Stomach (tissue), 9 donors: ENCODE measurements around the gene SRSF6. TPM values are rescaled to one million over a fixed set of nuclear protein-coding genes. Genes with fewer than 3 reads are reported as not detected.
"Not testable (repeated sequence)": the region's sequence is repeated elsewhere in the genome, so short reads cannot be mapped to it uniquely, and the experiment has no call there.

ENCODE experiments used
- DNase-seq, 2 donors: peaks; one replicate each; pipeline versions ENCODE4 v3.0.0 to v3.0.0-alpha.2; 2013 to 2019
- H3K27ac ChIP-seq, 5 donors: fragments of 200-600 bp in 4 of 5; sonication (generic) in 4 of 5; one replicate each; pipeline ENCODE4 v1.5.1; 2013 to 2019; ENCODE audit warnings: mild to moderate bottlenecking in 1 of 5, moderate library complexity in 1 of 5
- H3K27me3 ChIP-seq, 3 donors: fragments of 200-600 bp; sonication (generic); one replicate each; pipeline ENCODE4 v1.5.1; 2017 to 2019; ENCODE audit warnings: mixed run types in 1 of 3
- H3K36me3 ChIP-seq, 4 donors: fragments of 200-600 bp; sonication (generic); 1 replicate in 3 of 4; 2 replicates in 1 of 4; pipeline ENCODE4 v1.5.1; 2016 to 2019
- H3K4me1 ChIP-seq, 4 donors: fragments of 200-600 bp; sonication (generic); one replicate each; pipeline ENCODE4 v1.5.1; 2016 to 2019
- H3K4me3 ChIP-seq, 4 donors: fragments of 200-600 bp; sonication (generic) in 3 of 4; one replicate each; pipeline ENCODE4 v1.5.1; 2016 to 2019; ENCODE audit warnings: mild to moderate bottlenecking in 1 of 4
- H3K9me3 ChIP-seq, 4 donors: fragments of 200-600 bp; sonication (generic); one replicate each; pipeline ENCODE4 v1.5.1; 2016 to 2019
- CTCF ChIP-seq, 7 experiments: fragments of 450-650 bp in 4 of 7; fragments of 200-600 bp in 3 of 7; sonication (generic) in 3 of 7; IDR thresholded peaks; one replicate each; pipeline ENCODE4 v1.5.1; 2016 to 2019; ENCODE audit warnings: antibody characterized with exemption in 7 of 7, control low read depth in 2 of 7, mild to moderate bottlenecking in 1 of 7
- EP300 ChIP-seq: sonication (generic); formaldehyde crosslinking; IDR thresholded peaks from one replicate; pipeline ENCODE4 v1.6.1; 2017; ENCODE audit warnings: antibody characterized with exemption
- POLR2A ChIP-seq, 4 donors: fragments of 450-650 bp; IDR thresholded peaks; one replicate each; pipeline ENCODE4 v1.6.1; 2016; ENCODE audit warnings: antibody characterized with exemption in 4 of 4, control low read depth in 2 of 4, mild to moderate bottlenecking in 1 of 4, moderate library complexity in 1 of 4
- POLR2AphosphoS5 ChIP-seq, 3 donors: sonication (generic); formaldehyde crosslinking; IDR thresholded peaks; one replicate each; pipeline ENCODE4 v1.6.1; 2016; ENCODE audit warnings: antibody characterized with exemption in 3 of 3
- WGBS, 5 donors: extraction: QIAGEN DNeasy Blood & Tissue Kit in 3 of 5; methylation state at CpG; one replicate each; pipeline versions ENCODE4 v1.1.5 to v1.1.7; 2013 to 2018; 5-methylcytosine and 5-hydroxymethylcytosine counted together
- intact Hi-C: fragments of 100-400 bp; cut with DNase I; formaldehyde crosslinking; loops from one replicate; pipeline ENCODE4 v1.15.1; 2023; ENCODE audit warnings: low total_unique reads
- polyA plus RNA-seq, 3 donors: library from polyadenylated mRNA; stranded (reverse); fragments of 200-250 nt; gene quantifications; one replicate each; pipeline ENCODE4 v1.2.3, GENCODE V29; 2013
- total RNA-seq, 5 donors: library from RNA; depleted of rRNA; stranded (reverse); fragments of >200 nt; gene quantifications; one replicate each; pipeline versions ENCODE4 v1.1.0 to v1.2.3, GENCODE V29; 2014 to 2016
- donor health status: healthy with polysubstance abuse.
- donor health status: Bipolar disorder and iron deficiency.
- donor health status: healthy.

The SRSF6 gene
- total and polyA plus RNA-seq, 8 donors = 22.8 to 109 (median 65.8) TPM

GRCh38 chr20:43477619-43478018 is 19.9 kb downstream of the SRSF6 start:
- Histone ChIP-seq H3K4me1 (no peaks in the 10 kb centered on the region), H3K36me3 (peaks cover 0 to 3% (median 0%) of the 10 kb centered on the region in 4 donors)
- DNase-seq = no peak

DNA sequence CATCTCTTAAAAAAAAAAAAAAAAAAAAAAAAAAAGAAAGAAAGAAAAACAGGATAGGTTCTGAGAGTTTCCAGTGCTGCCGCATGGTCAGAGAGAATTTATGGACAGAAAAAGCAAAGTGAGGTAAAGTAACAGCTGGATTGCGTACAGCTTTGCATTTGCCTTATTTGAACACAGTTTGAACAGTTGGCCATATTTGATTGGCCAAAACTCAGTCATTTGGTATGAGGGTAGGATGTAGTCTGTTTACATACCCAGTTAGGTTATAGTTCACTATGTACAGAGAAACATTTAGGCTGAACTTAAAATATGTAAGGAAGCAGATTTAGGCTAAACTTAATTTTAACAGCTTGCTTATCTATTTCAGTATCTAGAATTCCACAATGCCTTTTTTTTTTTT is 32.3 kb downstream of the SRSF6 start:
- no peak overlapping the region for H3K4me3 ChIP-seq
- intact Hi-C loops = no loop called here
- no peaks in the 10 kb centered on the region for H3K27me3 ChIP-seq
- H3K36me3 ChIP-seq = no peaks in the 10 kb centered on the region
- WGBS, 5 donors = 65 to 91% (median 88%) methylated on average over 2 of the region's 2 CpGs
- H3K4me1 ChIP-seq = no peaks in the 10 kb centered on the region
- H3K9me3 ChIP-seq = peaks cover 0 to 16% (median 7%) of the 10 kb centered on the region in 4 donors
- no peak overlapping the region for H3K27ac ChIP-seq
- TF ChIP-seq POLR2A (IDR thresholded peaks at IDR 0.05) = no peak
- no peak for TF ChIP-seq CTCF (IDR thresholded peaks at IDR 0.05)
- no peak for TF ChIP-seq POLR2AphosphoS5 (IDR thresholded peaks at IDR 0.05)
- no peak for TF ChIP-seq EP300
- no peak for DNase-seq

More at GRCh38 chr20:43477619-43478018, 19.9 kb downstream of the SRSF6 start:
- H3K27me3 ChIP-seq = no peaks in the 10 kb centered on the region
- H3K27ac ChIP-seq = no peak overlapping the region
- WGBS, 5 donors = 76 to 83% (median 76%) methylated on average over 4 of the region's 4 CpGs
- H3K4me3 ChIP-seq = no peak overlapping the region
- no peak for TF ChIP-seq EP300
- no peak for TF ChIP-seq CTCF (IDR thresholded peaks at IDR 0.05)
- TF ChIP-seq POLR2AphosphoS5 (IDR thresholded peaks at IDR 0.05) = no peak
- TF ChIP-seq POLR2A (IDR thresholded peaks at IDR 0.05) = no peak
- no peaks in the 10 kb centered on the region for H3K9me3 ChIP-seq
- intact Hi-C loops = no loop called here

DNA sequence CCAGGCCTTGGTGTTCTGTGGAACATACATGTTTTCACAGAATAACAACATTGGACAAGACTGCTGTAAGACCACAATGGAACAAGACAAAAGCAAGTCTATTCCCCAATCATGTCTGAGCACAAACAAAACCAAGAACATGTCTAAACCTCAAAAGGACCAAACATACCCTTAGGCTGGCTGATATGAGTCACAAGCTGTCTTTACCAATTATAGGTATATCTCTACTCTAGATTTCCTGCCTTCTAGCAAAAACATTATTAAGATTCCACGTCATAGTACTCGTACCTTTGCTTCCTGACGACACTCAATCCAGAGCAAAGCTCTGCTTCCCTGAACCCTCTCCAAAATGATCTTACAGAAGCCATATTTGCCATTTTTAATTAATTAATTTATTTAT is 34.4 kb downstream of the SRSF6 start:
- Histone ChIP-seq H3K36me3 (no peaks in the 10 kb centered on the region), H3K9me3 (peaks cover 0 to 3% (median 1%) of the 10 kb centered on the region in 4 donors), H3K4me1 (no peaks in the 10 kb centered on the region), H3K27ac (no peak overlapping the region), H3K27me3 (no peaks in the 10 kb centered on the region), H3K4me3 (no peak overlapping the region)
- intact Hi-C loops = no loop called here
- WGBS, 5 donors = 85 to 96% (median 87%) methylated on average over 3 of the region's 3 CpGs
- DNase-seq = no peak
- TF ChIP-seq CTCF (IDR thresholded peaks at IDR 0.05) = no peak
- no peak for TF ChIP-seq POLR2A (IDR thresholded peaks at IDR 0.05)

DNA sequence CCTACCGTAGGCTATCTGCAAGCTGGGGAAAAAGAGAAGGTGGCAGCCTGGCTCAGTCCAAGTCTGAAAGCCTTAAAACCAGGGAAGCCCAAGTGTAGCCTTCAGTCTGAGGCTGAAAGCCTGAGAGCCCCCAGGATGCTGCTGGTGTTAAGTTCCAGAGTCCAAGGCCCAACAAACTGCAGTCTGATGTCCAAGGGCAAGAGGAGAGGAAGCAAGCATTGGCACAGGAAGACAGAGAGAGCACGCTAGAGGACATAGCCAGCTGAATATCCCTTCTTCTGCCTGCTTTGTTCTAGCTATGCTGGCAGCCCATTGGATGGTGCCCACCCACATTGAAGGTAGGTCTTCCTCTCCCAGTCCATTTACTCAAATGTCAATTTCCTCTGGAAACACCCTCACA is 37.7 kb downstream of the SRSF6 start:
- Histone ChIP-seq H3K36me3 (no peaks in the 10 kb centered on the region), H3K4me3 (no peak overlapping the region), H3K27ac (no peak overlapping the region), H3K4me1 (no peaks in the 10 kb centered on the region), H3K27me3 (no peaks in the 10 kb centered on the region), H3K9me3 (peaks cover 0 to 8% (median 3%) of the 10 kb centered on the region in 4 donors)
- TF ChIP-seq CTCF (IDR thresholded peaks at IDR 0.05) (no peak), POLR2A (IDR thresholded peaks at IDR 0.05) (no peak), POLR2AphosphoS5 (IDR thresholded peaks at IDR 0.05) (no peak), EP300 (no peak)
- intact Hi-C loops = no loop called here
- WGBS, 5 donors = 35 to 71% (median 45%) methylated on average over 2 of the region's 2 CpGs
- DNase-seq = no peak

DNA sequence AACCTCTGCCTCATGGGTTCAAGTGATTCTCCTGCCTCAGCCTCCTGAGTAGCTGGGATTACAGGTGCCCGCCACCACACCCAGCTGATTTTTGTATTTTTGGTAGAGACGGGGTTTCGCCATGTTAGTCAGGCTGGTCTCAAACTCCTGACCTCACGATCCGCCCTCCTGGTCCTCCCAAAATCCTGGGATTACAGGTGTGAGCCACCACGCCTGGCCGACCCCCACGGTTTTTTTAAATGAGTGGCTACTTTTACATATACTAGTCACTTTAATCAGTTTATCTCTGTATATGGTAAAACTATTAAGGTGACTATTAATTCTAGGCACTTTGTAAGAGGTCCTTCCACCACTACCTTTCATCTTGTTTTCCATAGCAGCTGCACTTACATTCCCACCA is 44.3 kb downstream of the SRSF6 start:
- 92 to 97% (median 95%) methylated on average over 8 of the region's 8 CpGs for WGBS, 5 donors

More for the DNA sequence above, 44.3 kb downstream of the SRSF6 start:
- H3K36me3 ChIP-seq, H3K27ac ChIP-seq, DNase-seq, H3K4me1 ChIP-seq, intact Hi-C loops, H3K4me3 ChIP-seq, H3K9me3 ChIP-seq: not testable (repeated sequence)
- peaks cover 0 to 20% (median under 1%) of the 10 kb centered on the region in 3 donors for H3K27me3 ChIP-seq
